HL-60 (cell line): ENCODE results near the gene FAM219A.

ENCODE experiments used
- DNase-seq, 2 experiments: peaks; one replicate each; pipeline ENCODE4 v3.0.0-alpha.2; 2010 to 2020; ENCODE audit warnings: low read depth in 1 of 2, low spot score in 1 of 2
- H3K27ac ChIP-seq: fragments of 250-450 bp; sonication (Bioruptor Pico); replicated peaks from 2 replicates; pipeline ENCODE4 v1.5.1; 2020; ENCODE audit warnings: mild to moderate bottlenecking, moderate library complexity
- H3K27me3 ChIP-seq: fragments of 250-450 bp; sonication (Bioruptor Pico); 2 replicates; pipeline ENCODE4 v1.5.1; 2021; ENCODE audit warnings: mild to moderate bottlenecking, moderate library complexity; ENCODE audit not compliant: insufficient read depth, poor library complexity, severe bottlenecking
- H3K4me3 ChIP-seq: replicated peaks from 2 replicates; pipeline ENCODE4 v1.5.1; 2011; ENCODE audit warnings: mild to moderate bottlenecking, control low read depth, low read length; ENCODE audit not compliant: insufficient read depth
- CTCF ChIP-seq: IDR thresholded peaks from one replicate; pipeline ENCODE4 v1.5.1; 2011; ENCODE audit warnings: low read length, control low read depth, inconsistent platforms; ENCODE audit not compliant: insufficient read depth
- GABPA ChIP-seq: IDR thresholded peaks from 2 replicates; pipeline ENCODE4 v1.6.1; 2012; ENCODE audit warnings: low read depth
- POLR2AphosphoS5 ChIP-seq: IDR thresholded peaks from 2 replicates; pipeline ENCODE4 v1.6.1; 2012; ENCODE audit warnings: low read depth
- REST ChIP-seq: IDR thresholded peaks from 2 replicates; pipeline ENCODE4 v1.6.1; 2012; ENCODE audit warnings: low read depth; ENCODE audit not compliant: insufficient replicate concordance
- SPI1 ChIP-seq: IDR thresholded peaks from 2 replicates; pipeline ENCODE4 v1.6.1; 2012; ENCODE audit warnings: low read depth, mild to moderate bottlenecking, borderline replicate concordance
- long read RNA-seq: library from polyadenylated mRNA; unstranded; transcript quantifications from one replicate; pipeline ENCODE4 v2.0.0, GENCODE V29; 2020

Gene FAM219A
- long read RNA-seq, partial matches to known transcripts, result 0 of 3 reads
- long read RNA-seq, other reads (novel, unspliced or antisense), result 3 of 3 reads

GRCh38 chr9:34458013-34458958 lies at the start of gene FAM219A, which contains the start of gene DNAI1:
Gene FAM219A, minus strand, starts transcription at chr9:34458570. Its CDS starts 307 bp downstream, at chr9:34458263.
Gene DNAI1, plus strand, starts transcription at chr9:34458805. Its CDS starts 201 bp downstream, at chr9:34459006.
- Histone ChIP-seq H3K27ac (no peak within 1 kb of the TSS), H3K4me3 (peak within 1 kb of the TSS; percentile 73), H3K27me3 (peaks cover 4% of the 10 kb centered on the region)
- peak; percentile 27; the same call in 1 of the 2 replicates for TF ChIP-seq GABPA
- TF ChIP-seq SPI1, result 0 out of 2 replicates have a peak, but pooled peaks have one; percentile 27
- peak; percentile 55; the same call in 1 of the 2 replicates for TF ChIP-seq POLR2AphosphoS5
- TF ChIP-seq REST, result no peak
- no peak for TF ChIP-seq CTCF
- DNase-seq, result peak; percentile 95 to 99

- no peak for DNase-seq
Measured at GRCh38 chr9:34507966-34508365, 49.6 kb upstream of the FAM219A start.

More at GRCh38 chr9:34507966-34508365, 49.6 kb upstream of the FAM219A start:
- Histone ChIP-seq H3K4me3 (no peak overlapping the region), H3K27me3 (no peaks in the 10 kb centered on the region), H3K27ac (no peak overlapping the region)
- TF ChIP-seq REST (no peak), CTCF (no peak), POLR2AphosphoS5 (no peak), GABPA (no peak), SPI1 (no peak)
